HS-5 (cell line): ENCODE measurements around the gene METRNL.
"Not testable (repeated sequence)": the region's sequence is repeated elsewhere in the genome, so short reads cannot be mapped to it uniquely, and the experiment has no call there.

Experiments used
- DNase-seq: peaks from one replicate; pipeline ENCODE4 v3.0.0-alpha.2; 2012; ENCODE audit warnings: low read depth

METRNL gene

GRCh38 chr17:83079352-83079747 is at the start of gene METRNL:
METRNL (plus strand) TSS chr17:83079609; CDS start chr17:83079816, 207 bp downstream.
- no peak for DNase-seq

- no peak for DNase-seq
Measured at GRCh38 chr17:83030432-83030831, 49.0 kb upstream of the METRNL start.

GRCh38 chr17:83031321-83031945 is 48.0 kb upstream of the METRNL start:
- DNase-seq, result no peak

- not testable (repeated sequence) for DNase-seq
Measured at GRCh38 chr17:83031946-83032451, 47.4 kb upstream of the METRNL start.

- no peak for DNase-seq
Measured at GRCh38 chr17:83032781-83033180, 46.6 kb upstream of the METRNL start.

GRCh38 chr17:83034525-83034924 is 44.9 kb upstream of the METRNL start:
- DNase-seq, result no peak

- DNase-seq, result no peak
Measured at GRCh38 chr17:83035722-83036121, 43.7 kb upstream of the METRNL start.

GRCh38 chr17:83036193-83036592 is 43.2 kb upstream of the METRNL start:
- DNase-seq, result no peak

GRCh38 chr17:83036666-83037065 is 42.7 kb upstream of the METRNL start:
- no peak for DNase-seq

- DNase-seq, result no peak
Measured at GRCh38 chr17:83037084-83037873, 42.1 kb upstream of the METRNL start.

GRCh38 chr17:83037874-83038165 is 41.6 kb upstream of the METRNL start:
- DNase-seq, result no peak

- DNase-seq, result not testable (repeated sequence)
Measured at GRCh38 chr17:83038983-83039382, 40.4 kb upstream of the METRNL start.

- no peak for DNase-seq
Measured at GRCh38 chr17:83041305-83041704, 38.1 kb upstream of the METRNL start.

- DNase-seq, result no peak
Measured at GRCh38 chr17:83042522-83043158, 36.8 kb upstream of the METRNL start.

- not testable (repeated sequence) for DNase-seq
Measured at GRCh38 chr17:83044479-83044878, 34.9 kb upstream of the METRNL start.

GRCh38 chr17:83046448-83047181 is 32.8 kb upstream of the METRNL start:
- no peak for DNase-seq

GRCh38 chr17:83047182-83047478 is 32.3 kb upstream of the METRNL start:
- no peak for DNase-seq

- not testable (repeated sequence) for DNase-seq
Measured at GRCh38 chr17:83047818-83048475, 31.5 kb upstream of the METRNL start.

- DNase-seq, result no peak
Measured at GRCh38 chr17:83050651-83051395, 28.6 kb upstream of the METRNL start.

- DNase-seq, result peak; percentile 84
Measured at GRCh38 chr17:83051396-83052240, 27.8 kb upstream of the METRNL start.

GRCh38 chr17:83052241-83052564 is 27.2 kb upstream of the METRNL start:
- no peak for DNase-seq
